CD8-positive, alpha-beta memory T cell (primary cell): Measurements from ENCODE around the gene KANSL1L. TPM values are rescaled to one million over a fixed set of nuclear protein-coding genes. Genes with fewer than 3 reads are reported as not detected.

Experiments
- CTCF ChIA-PET: fragments of 350-600 bp; sonication (Branson Sonifier 250); formaldehyde crosslinking; loops from one replicate; lab custom pipeline; 2021; ENCODE audit warnings: antibody characterized with exemption; lab: Charles Lee
- POLR2A ChIA-PET: fragments of 350-600 bp; sonication (Branson Sonifier 250); formaldehyde crosslinking; loops from one replicate; lab custom pipeline; 2021; ENCODE audit warnings: antibody characterized with exemption; lab: Charles Lee
- DNase-seq, 5 donors: peaks; one replicate each; pipeline versions ENCODE4 v3.0.0 to v3.0.0-alpha.2; 2020 to 2022; ENCODE audit warnings: mixed read lengths in 1 of 5
- H3K27ac ChIP-seq: one replicate; pipeline ENCODE4 v1.7.0; 2013; ENCODE audit warnings: low read depth, mild to moderate bottlenecking, low read length, moderate library complexity
- H3K27me3 ChIP-seq: 2 replicates; pipeline ENCODE4 v1.7.0; 2013; ENCODE audit warnings: low read length, mild to moderate bottlenecking; ENCODE audit not compliant: insufficient read depth, poor library complexity, severe bottlenecking
- H3K36me3 ChIP-seq: 2 replicates; pipeline ENCODE4 v1.7.0; 2013; ENCODE audit warnings: mild to moderate bottlenecking, low read length, moderate library complexity; ENCODE audit not compliant: insufficient read depth
- H3K4me1 ChIP-seq: 2 replicates; pipeline ENCODE4 v1.7.0; 2013; ENCODE audit warnings: mild to moderate bottlenecking, low read length, moderate library complexity; ENCODE audit not compliant: insufficient read depth
- H3K4me3 ChIP-seq: 2 replicates; pipeline ENCODE4 v1.7.0; 2013; ENCODE audit warnings: mild to moderate bottlenecking, low read length
- H3K9me3 ChIP-seq: 2 replicates; pipeline ENCODE4 v1.7.0; 2013; ENCODE audit warnings: mild to moderate bottlenecking, low read length
- H3K27ac Mint-ChIP-seq, 8 donors: one replicate each; pipeline ENCODE4 v1.8.0; 2020 to 2021; ENCODE audit warnings: mixed read lengths in 8 of 8, mild to moderate bottlenecking in 6 of 8, inconsistent platforms in 3 of 8, moderate library complexity in 3 of 8
- H3K27me3 Mint-ChIP-seq, 2 donors: one replicate each; pipeline ENCODE4 v1.8.0; 2020 to 2021; ENCODE audit warnings: mixed read lengths in 2 of 2, mild to moderate bottlenecking in 1 of 2, moderate library complexity in 1 of 2
- H3K36me3 Mint-ChIP-seq, 3 donors: one replicate each; pipeline ENCODE4 v1.8.0; 2020 to 2021; ENCODE audit warnings: mixed read lengths in 3 of 3, inconsistent platforms in 1 of 3, mild to moderate bottlenecking in 1 of 3
- H3K4me1 Mint-ChIP-seq, 3 donors: one replicate each; pipeline ENCODE4 v1.8.0; 2020 to 2021; ENCODE audit warnings: mixed read lengths in 3 of 3, inconsistent platforms in 1 of 3, mild to moderate bottlenecking in 1 of 3
- H3K4me3 Mint-ChIP-seq, 7 donors: one replicate each; pipeline ENCODE4 v1.8.0; 2020 to 2021; ENCODE audit warnings: mixed read lengths in 7 of 7, mild to moderate bottlenecking in 6 of 7, moderate library complexity in 4 of 7, inconsistent platforms in 2 of 7
- H3K9me3 Mint-ChIP-seq, 5 donors: one replicate each; pipeline ENCODE4 v1.8.0; 2020 to 2022; ENCODE audit warnings: mixed read lengths in 5 of 5, mild to moderate bottlenecking in 3 of 5, moderate library complexity in 2 of 5, inconsistent platforms in 1 of 5
- polyA plus RNA-seq: library from polyadenylated mRNA; unstranded; fragments of 300-500 nt; fragmentation: Illumina TruSeq; gene quantifications from one replicate; pipeline ENCODE4 v1.2.3, GENCODE V29; 2021
- total RNA-seq, 2 experiments: library from RNA; stranded (reverse); gene quantifications; one replicate each; pipeline ENCODE4 v1.2.3, GENCODE V29; 2021

Gene KANSL1L
- total and polyA plus RNA-seq, 3 experiments from 2014 or later = 1.0 to 6.3 (median 5.0) TPM

DNA sequence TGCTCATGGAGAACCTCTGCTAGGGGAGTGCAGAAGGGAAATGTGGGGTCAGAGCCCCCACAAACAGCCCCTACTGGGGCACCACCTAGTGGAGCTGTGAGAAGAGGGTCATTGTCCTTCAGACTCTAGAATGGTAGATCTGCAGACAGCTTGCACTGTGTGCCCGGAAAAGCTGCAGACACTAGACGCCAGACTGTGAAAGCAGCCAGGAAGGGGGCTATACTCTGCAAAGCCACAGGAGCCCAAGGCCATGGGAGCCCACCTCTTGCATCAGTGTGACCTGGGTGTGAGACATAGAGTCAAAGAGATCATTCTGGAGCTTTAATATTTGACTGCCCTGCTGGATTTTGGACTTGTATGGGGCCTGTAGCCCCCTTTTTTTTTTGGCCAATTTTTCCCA is 107.9 kb downstream of the KANSL1L start:
- H3K9me3 Mint-ChIP-seq = peaks cover 0 to 9% (median 4%) of the 10 kb centered on the region in 5 donors
- no peak overlapping the region for H3K27ac Mint-ChIP-seq
- no peaks in the 10 kb centered on the region for H3K4me1 ChIP-seq
- H3K27me3 Mint-ChIP-seq = peaks cover 0 to 5% of the 10 kb centered on the region in 2 donors
- ChIA-PET CTCF (no interaction called here), POLR2A (no interaction called here)
- H3K27ac ChIP-seq = no peak overlapping the region
- no peak for DNase-seq
- H3K36me3 ChIP-seq = no peaks in the 10 kb centered on the region
- no peak overlapping the region for H3K4me3 ChIP-seq
- no peak overlapping the region for H3K4me3 Mint-ChIP-seq
- no peaks in the 10 kb centered on the region for H3K27me3 ChIP-seq
- H3K9me3 ChIP-seq = no peaks in the 10 kb centered on the region
- H3K4me1 Mint-ChIP-seq = no peaks in the 10 kb centered on the region
- peaks cover 0 to 15% (median 0%) of the 10 kb centered on the region in 3 donors for H3K36me3 Mint-ChIP-seq

DNA sequence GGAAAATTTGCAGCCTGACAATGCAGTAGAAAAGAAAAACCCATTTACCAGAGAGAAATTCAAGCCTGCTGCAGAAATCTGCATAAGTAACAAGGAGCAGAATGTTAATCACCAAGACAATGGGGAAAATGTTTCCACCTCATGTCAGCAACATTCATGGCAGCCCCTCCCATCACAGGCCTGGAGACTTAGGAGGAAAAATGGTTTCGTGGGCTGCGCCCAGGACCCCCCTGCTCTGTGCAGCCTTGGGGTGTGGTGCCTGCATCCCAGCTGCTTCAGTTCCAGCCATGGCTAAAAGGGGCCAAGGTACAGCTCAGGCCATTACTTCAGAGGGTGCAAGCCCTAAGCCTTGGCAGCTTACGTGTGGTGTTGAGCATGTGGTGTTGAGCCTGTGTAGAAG is 115.4 kb downstream of the KANSL1L start:
- no peak for DNase-seq
- peaks cover 14 to 31% (median 20%) of the 10 kb centered on the region in 5 donors for H3K9me3 Mint-ChIP-seq
- peaks cover 14 to 28% (median 16%) of the 10 kb centered on the region in 3 donors for H3K36me3 Mint-ChIP-seq
- H3K27me3 ChIP-seq = no peaks in the 10 kb centered on the region
- POLR2A ChIA-PET = no interaction called here
- no peak overlapping the region for H3K27ac Mint-ChIP-seq
- H3K27me3 Mint-ChIP-seq = peaks cover 0 to 3% of the 10 kb centered on the region in 2 donors
- no peaks in the 10 kb centered on the region for H3K36me3 ChIP-seq
- H3K4me3 ChIP-seq = no peak overlapping the region
- H3K9me3 ChIP-seq = peaks cover 4% of the 10 kb centered on the region
- H3K27ac ChIP-seq = no peak overlapping the region
- CTCF ChIA-PET = no interaction called here
- H3K4me3 Mint-ChIP-seq = no peak overlapping the region
- no peaks in the 10 kb centered on the region for H3K4me1 Mint-ChIP-seq
- H3K4me1 ChIP-seq = no peaks in the 10 kb centered on the region

DNA sequence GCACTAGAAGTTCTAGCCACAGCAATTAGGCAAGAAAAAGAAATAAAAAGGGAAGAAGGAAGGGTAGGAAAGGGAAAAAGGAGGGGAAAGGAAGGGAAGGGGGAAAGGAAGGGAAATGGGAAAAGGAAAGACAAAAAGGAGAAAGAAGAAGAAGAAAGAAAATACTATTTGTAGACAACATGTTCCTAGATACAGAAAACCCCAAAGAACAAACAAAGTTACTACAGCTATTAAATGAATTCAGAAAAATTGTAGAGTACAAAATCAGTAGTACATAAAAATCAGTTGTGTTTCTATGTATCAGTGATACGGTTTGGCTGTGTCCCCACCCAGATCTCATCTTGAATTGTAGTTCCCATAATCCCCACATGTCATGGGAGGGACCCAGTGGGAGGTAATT is 116.5 kb downstream of the KANSL1L start:
- H3K27me3 Mint-ChIP-seq = peaks cover 0 to 3% of the 10 kb centered on the region in 2 donors
- Histone ChIP-seq H3K4me3 (no peak overlapping the region), H3K4me1 (no peaks in the 10 kb centered on the region), H3K9me3 (peaks cover 4% of the 10 kb centered on the region), H3K27ac (no peak overlapping the region), H3K27me3 (no peaks in the 10 kb centered on the region), H3K36me3 (no peaks in the 10 kb centered on the region)
- H3K4me3 Mint-ChIP-seq = no peak overlapping the region
- peak overlapping the region in 1 of 8 donors; percentile 1 for H3K27ac Mint-ChIP-seq
- H3K36me3 Mint-ChIP-seq = peaks cover 14 to 28% (median 16%) of the 10 kb centered on the region in 3 donors
- CTCF ChIA-PET = no interaction called here
- DNase-seq = no peak
- H3K4me1 Mint-ChIP-seq = no peaks in the 10 kb centered on the region
- POLR2A ChIA-PET = no interaction called here
- H3K9me3 Mint-ChIP-seq = peaks cover 10 to 31% (median 20%) of the 10 kb centered on the region in 5 donors

DNA sequence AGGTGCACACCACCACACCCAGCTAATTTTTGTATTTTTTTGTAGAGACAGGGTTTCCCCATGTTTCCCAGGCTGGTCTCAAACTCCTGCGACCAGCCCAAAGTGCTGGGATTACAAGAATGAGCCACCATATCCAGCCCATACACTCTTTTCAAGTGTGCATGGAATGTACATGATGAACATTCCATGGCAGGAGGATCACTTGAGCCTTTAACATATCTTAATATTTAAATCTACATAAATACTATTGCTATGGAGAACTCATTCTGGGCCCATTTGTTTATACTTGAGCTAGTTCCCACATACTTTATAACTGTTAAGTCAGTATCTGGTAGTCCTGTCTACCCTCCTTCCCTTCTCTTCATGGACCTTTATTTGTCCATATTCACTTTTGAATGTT is 120.3 kb downstream of the KANSL1L start:
- no peaks in the 10 kb centered on the region for H3K4me1 ChIP-seq
- no peak overlapping the region for H3K4me3 ChIP-seq
- H3K9me3 ChIP-seq = peaks cover 4% of the 10 kb centered on the region
- ChIA-PET POLR2A (no interaction called here), CTCF (no interaction called here)
- Mint-ChIP-seq H3K4me3 (no peak overlapping the region), H3K4me1 (no peaks in the 10 kb centered on the region), H3K27me3 (no peaks in the 10 kb centered on the region), H3K36me3 (peaks cover 14 to 39% (median 23%) of the 10 kb centered on the region in 3 donors), H3K9me3 (peaks cover 5 to 26% (median 17%) of the 10 kb centered on the region in 5 donors), H3K27ac (peak overlapping the region in 1 of 8 donors; percentile 35)
- H3K27ac ChIP-seq = no peak overlapping the region
- H3K36me3 ChIP-seq = no peaks in the 10 kb centered on the region
- no peaks in the 10 kb centered on the region for H3K27me3 ChIP-seq
- no peak for DNase-seq

DNA sequence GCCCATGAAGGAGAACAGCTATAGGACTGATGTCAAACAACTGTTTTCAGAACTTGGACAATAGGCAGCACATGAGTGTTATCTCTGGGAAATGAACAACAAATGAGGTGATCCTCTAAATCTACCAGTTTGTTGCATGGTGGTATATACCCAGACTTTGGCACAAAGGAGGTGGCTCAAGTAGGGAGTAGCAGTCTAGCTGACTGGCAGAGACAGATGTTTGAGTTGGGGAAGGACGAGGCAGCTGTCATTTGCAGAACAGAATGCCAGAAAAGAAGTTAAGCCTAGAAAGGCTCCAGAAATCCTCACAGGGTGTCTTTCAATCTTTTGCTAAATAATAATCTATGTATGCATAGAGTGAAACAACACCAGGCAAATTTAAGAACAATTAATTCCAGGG is 121.4 kb downstream of the KANSL1L start:
- Mint-ChIP-seq H3K27ac (no peak overlapping the region), H3K36me3 (peaks cover 7 to 32% (median 24%) of the 10 kb centered on the region in 3 donors), H3K4me1 (no peaks in the 10 kb centered on the region), H3K9me3 (peaks cover 0 to 18% (median 9%) of the 10 kb centered on the region in 5 donors), H3K27me3 (no peaks in the 10 kb centered on the region), H3K4me3 (no peak overlapping the region)
- Histone ChIP-seq H3K4me1 (no peaks in the 10 kb centered on the region), H3K27ac (no peak overlapping the region), H3K36me3 (no peaks in the 10 kb centered on the region), H3K9me3 (peaks cover 4% of the 10 kb centered on the region), H3K4me3 (no peak overlapping the region), H3K27me3 (no peaks in the 10 kb centered on the region)
- ChIA-PET POLR2A (no interaction called here), CTCF (no interaction called here)
- no peak for DNase-seq

DNA sequence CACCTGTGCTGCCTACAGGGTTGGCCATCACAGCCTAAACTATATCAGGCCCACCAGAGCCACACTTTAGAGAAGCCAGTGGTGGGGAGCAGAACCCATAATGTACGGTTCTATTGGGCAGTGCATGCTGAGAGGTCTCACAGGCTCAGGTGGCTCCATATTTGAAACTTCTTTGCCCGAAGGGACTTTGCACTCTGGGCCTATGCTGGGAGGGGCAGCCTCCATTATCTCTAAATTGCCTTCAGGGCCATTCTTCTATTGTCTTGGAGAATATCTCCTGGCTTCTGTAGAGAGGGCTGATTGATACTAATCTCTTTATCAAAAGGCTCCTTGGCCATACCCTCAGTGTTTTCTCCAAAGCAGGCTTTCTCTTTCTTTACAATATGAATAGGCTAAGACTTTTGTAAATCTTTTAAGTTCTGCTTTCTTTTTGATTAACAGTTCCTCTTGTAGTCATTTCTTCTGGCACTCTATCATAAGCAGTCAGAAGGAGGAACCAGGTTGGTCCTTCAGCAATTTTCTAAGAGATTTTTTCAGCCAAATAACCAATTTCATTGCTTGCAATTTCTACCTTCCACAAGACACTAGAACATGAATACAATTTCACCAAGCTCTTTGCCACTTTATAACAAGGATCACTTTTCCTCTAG is 124.2 kb downstream of the KANSL1L start:
- CTCF ChIA-PET = no interaction called here
- peaks cover 0 to 12% (median 4%) of the 10 kb centered on the region in 5 donors for H3K9me3 Mint-ChIP-seq

DNA sequence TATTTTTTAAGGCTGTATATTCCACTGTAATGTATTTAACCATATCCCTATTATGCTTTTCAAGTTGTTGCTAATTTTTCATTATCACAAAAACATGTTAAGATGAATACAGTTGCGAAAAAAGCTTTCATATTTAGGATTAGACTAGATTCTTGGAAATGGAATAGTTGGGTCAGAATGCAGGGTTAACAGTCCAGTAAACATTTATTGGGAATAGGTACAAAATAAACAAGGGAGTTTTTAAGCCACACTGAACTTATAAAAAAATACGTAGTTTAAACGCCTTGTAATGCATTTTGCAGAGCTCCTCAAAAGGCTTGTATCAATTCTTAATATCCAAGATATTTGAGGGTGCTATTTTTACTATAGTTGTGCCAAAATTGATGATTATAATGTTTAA is 133.1 kb downstream of the KANSL1L start:
- no peak overlapping the region for H3K27ac Mint-ChIP-seq
- H3K9me3 Mint-ChIP-seq = no peaks in the 10 kb centered on the region
- H3K27me3 Mint-ChIP-seq = no peaks in the 10 kb centered on the region
- DNase-seq = no peak
- no peak overlapping the region for H3K27ac ChIP-seq
- H3K27me3 ChIP-seq = no peaks in the 10 kb centered on the region
- no peaks in the 10 kb centered on the region for H3K4me1 ChIP-seq
- H3K4me1 Mint-ChIP-seq = no peaks in the 10 kb centered on the region
- ChIA-PET POLR2A (no interaction called here), CTCF (no interaction called here)
- no peak overlapping the region for H3K4me3 Mint-ChIP-seq
- H3K36me3 Mint-ChIP-seq = peaks cover 0 to 12% (median 8%) of the 10 kb centered on the region in 3 donors
- no peak overlapping the region for H3K4me3 ChIP-seq
- no peaks in the 10 kb centered on the region for H3K9me3 ChIP-seq
- no peaks in the 10 kb centered on the region for H3K36me3 ChIP-seq

More for the DNA sequence above, 124.2 kb downstream of the KANSL1L start:
- DNase-seq = no peak
- Histone ChIP-seq H3K27ac (no peak overlapping the region), H3K9me3 (no peaks in the 10 kb centered on the region), H3K4me3 (no peak overlapping the region), H3K4me1 (no peaks in the 10 kb centered on the region), H3K36me3 (no peaks in the 10 kb centered on the region), H3K27me3 (no peaks in the 10 kb centered on the region)
- Mint-ChIP-seq H3K4me3 (no peak overlapping the region), H3K27me3 (no peaks in the 10 kb centered on the region), H3K27ac (no peak overlapping the region), H3K36me3 (peaks cover 4 to 21% (median 19%) of the 10 kb centered on the region in 3 donors), H3K4me1 (no peaks in the 10 kb centered on the region)
- POLR2A ChIA-PET = no interaction called here

DNA sequence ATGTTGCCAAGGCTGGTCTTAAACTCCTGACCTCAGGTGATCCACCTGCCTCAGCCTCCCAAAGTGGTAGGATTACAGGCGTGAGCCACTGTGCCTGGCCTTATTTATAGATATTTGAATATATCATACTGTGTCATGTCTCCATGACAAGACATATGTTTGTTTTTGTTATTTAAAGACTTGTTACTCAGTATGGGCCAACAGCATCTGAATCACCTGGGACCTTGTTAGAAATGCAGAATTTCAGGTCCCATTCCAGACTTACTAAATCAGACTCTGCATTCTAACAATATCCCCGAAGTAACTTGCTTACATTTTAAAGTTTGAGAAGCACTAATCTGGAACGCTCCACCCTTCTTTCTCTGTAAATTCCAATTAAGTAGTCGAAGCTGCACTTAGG is 135.5 kb downstream of the KANSL1L start:
- no peaks in the 10 kb centered on the region for H3K27me3 ChIP-seq
- Mint-ChIP-seq H3K9me3 (no peaks in the 10 kb centered on the region), H3K27me3 (no peaks in the 10 kb centered on the region), H3K4me3 (no peak overlapping the region), H3K27ac (no peak overlapping the region), H3K36me3 (peaks cover 0 to 4% (median 3%) of the 10 kb centered on the region in 3 donors), H3K4me1 (peaks cover 0 to 5% (median 0%) of the 10 kb centered on the region in 3 donors)
- H3K36me3 ChIP-seq = no peaks in the 10 kb centered on the region
- DNase-seq = no peak
- H3K27ac ChIP-seq = no peak overlapping the region
- H3K9me3 ChIP-seq = no peaks in the 10 kb centered on the region
- no peak overlapping the region for H3K4me3 ChIP-seq
- CTCF ChIA-PET = no interaction called here
- H3K4me1 ChIP-seq = no peaks in the 10 kb centered on the region
- POLR2A ChIA-PET = no interaction called here
